GM10266 (cell line): Measurements from ENCODE around the gene FAM20B.

Source experiments
- DNase-seq: peaks from one replicate; pipeline ENCODE4 v3.0.0; 2012; ENCODE audit errors: extremely low spot score
- CTCF ChIP-seq: IDR thresholded peaks from 2 replicates; pipeline ENCODE4 v1.5.1; 2012; ENCODE audit warnings: mild to moderate bottlenecking, low read depth; ENCODE audit not compliant: control insufficient read depth, insufficient read depth; ENCODE audit errors: missing control alignments

FAM20B gene

GRCh38 chr1:179014123-179014522, 11.6 kb upstream of the FAM20B start:
- TF ChIP-seq CTCF = no peak
- no peak for DNase-seq

- no peak for TF ChIP-seq CTCF
- no peak for DNase-seq
Measured at GRCh38 chr1:179015396-179015795, 10.3 kb upstream of the FAM20B start.

GRCh38 chr1:179016706-179017382, 8.8 kb upstream of the FAM20B start:
- no peak for DNase-seq
- TF ChIP-seq CTCF = no peak

- no peak for TF ChIP-seq CTCF
- DNase-seq = no peak
Measured at GRCh38 chr1:179017383-179018326, 8.0 kb upstream of the FAM20B start.

- no peak for DNase-seq
- no peak for TF ChIP-seq CTCF
Measured at GRCh38 chr1:179021873-179022272, 3.8 kb upstream of the FAM20B start.

- no peak for DNase-seq
- no peak for TF ChIP-seq CTCF
Measured at GRCh38 chr1:179023946-179024650, 1.6 kb upstream of the FAM20B start.
